Measurements from ENCODE around the gene OR51B2.

Gene OR51B2

GRCh38 chr11:5282628-5283027, 41.5 kb downstream of the OR51B2 start:
- DNase-seq (ENCODE audit: low read depth): no peak

DNA sequence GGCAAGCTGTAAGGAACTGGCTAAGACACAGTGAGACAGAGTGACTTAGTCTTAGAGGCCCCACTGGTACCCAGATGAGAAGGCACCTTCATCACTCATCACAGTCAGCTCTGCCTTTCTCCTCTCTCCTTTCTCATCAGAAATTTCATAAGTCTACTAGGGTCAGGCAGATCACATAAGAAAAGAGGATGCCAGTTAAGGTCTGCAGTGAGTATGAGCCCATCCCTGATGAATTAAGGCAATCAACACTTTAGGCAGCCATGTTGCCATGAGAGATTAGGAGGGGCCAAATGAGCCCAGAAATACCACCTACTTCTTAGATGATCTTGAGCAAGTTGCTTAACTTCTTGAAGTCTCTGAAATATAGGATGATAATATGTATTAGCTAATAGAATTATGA, 42.5 kb downstream of the OR51B2 start:
- no peak for DNase-seq (ENCODE audit: low read depth)

DNA sequence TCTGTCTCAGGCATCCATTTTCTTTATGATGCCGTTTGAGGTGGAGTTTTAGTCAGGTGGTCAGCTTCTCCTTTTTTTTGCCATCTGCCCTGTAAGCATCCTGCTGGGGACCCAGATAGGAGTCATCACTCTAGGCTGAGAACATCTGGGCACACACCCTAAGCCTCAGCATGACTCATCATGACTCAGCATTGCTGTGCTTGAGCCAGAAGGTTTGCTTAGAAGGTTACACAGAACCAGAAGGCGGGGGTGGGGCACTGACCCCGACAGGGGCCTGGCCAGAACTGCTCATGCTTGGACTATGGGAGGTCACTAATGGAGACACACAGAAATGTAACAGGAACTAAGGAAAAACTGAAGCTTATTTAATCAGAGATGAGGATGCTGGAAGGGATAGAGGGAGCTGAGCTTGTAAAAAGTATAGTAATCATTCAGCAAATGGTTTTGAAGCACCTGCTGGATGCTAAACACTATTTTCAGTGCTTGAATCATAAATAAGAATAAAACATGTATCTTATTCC, 43.5 kb downstream of the OR51B2 start:
- no peak for DNase-seq (ENCODE audit: low read depth)

- no peak for DNase-seq (ENCODE audit: low read depth)
These were observed 44.5 kb downstream of the OR51B2 start for GRCh38 chr11:5279471-5280090.

DNA sequence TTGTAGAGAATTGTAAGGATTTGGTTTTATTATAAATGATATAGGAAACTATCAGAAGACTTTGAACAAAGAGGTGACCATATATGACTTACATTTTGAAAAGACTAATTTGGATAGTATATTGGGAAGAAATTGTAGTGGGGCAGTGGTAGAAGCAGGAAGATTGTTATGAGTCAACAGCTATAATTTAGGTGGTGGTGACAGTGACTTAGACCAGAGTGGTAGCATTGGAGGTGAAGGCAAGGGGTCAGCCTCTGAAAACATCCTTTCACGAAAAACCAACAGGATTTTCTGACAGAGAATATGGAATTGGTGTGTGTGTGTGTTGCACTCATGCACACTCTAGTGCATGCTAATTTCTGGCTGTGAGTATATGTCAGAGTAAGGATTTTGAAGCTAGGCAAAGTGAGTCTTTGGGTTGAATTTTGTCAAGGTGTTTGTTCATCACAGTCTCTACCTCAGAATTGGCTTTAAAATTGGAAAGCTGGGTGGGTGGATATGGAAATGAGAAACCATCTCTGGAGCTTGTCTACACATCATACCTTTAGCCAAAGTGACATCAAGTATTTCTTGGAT, 46.2 kb downstream of the OR51B2 start:
- no peak for DNase-seq (ENCODE audit: low read depth)

GRCh38 chr11:5276697-5277096, 47.4 kb downstream of the OR51B2 start:
- no peak for DNase-seq (ENCODE audit: low read depth)

- DNase-seq (ENCODE audit: low read depth): no peak
These were observed 48.6 kb downstream of the OR51B2 start for GRCh38 chr11:5275369-5276110.

DNA sequence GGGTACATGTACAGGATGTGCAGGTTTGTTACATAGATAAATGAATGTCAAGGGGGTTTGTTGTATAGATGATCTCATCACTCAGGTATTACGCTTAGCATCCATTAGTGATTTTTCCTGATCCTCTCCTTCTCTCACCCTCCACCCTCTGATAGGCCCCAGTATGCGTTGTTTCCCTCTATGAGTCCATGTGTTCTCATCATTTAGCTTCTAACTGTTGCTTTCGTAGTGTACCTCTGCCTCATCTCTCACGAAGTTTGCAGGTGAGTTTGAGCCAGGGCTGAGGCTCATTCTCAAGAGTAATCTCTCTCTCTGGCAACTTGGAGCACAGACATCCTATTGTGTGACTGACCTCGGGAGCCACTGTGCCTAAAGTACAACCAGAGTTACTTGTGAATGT, 49.7 kb downstream of the OR51B2 start:
- no peak for DNase-seq (ENCODE audit: low read depth)
